Renal pelvis (tissue), 4 donors: ENCODE results near the gene DNTTIP2. TPM values are rescaled to one million over a fixed set of nuclear protein-coding genes. Genes with fewer than 3 reads are reported as not detected.
"Not testable (repeated sequence)": the region's sequence is repeated elsewhere in the genome, so short reads cannot be mapped to it uniquely, and the experiment has no call there.

Source experiments
- DNase-seq: peaks from one replicate; pipeline ENCODE4 v3.0.0-alpha.2; 2013
- polyA plus RNA-seq, 3 donors: library from polyadenylated mRNA; unstranded; fragments of 120-200 nt; gene quantifications; one replicate each; pipeline ENCODE4 v1.2.1, GENCODE V29; 2013; ENCODE audit not compliant: insufficient read length in 3 of 3

The DNTTIP2 gene
- polyA plus RNA-seq, 3 donors = 61.1 to 71.3 (median 66.2) TPM

- DNase-seq = no peak
Measured at GRCh38 chr1:93882269-93882668, 3.3 kb upstream of the DNTTIP2 start.

- DNase-seq = no peak
Measured at GRCh38 chr1:93880731-93881130, 1.7 kb upstream of the DNTTIP2 start.

GRCh38 chr1:93878501-93878888 is 511 bp downstream of the DNTTIP2 start:
- peak; percentile 30 for DNase-seq

- no peak for DNase-seq
Measured at GRCh38 chr1:93877529-93877928, 1.5 kb downstream of the DNTTIP2 start.

- no peak for DNase-seq
Measured at GRCh38 chr1:93876244-93876643, 2.8 kb downstream of the DNTTIP2 start.

- DNase-seq = peak; percentile 9
Measured at GRCh38 chr1:93874025-93874651, 4.9 kb downstream of the DNTTIP2 start.

GRCh38 chr1:93871366-93871765 is 7.6 kb downstream of the DNTTIP2 start:
- no peak for DNase-seq

- DNase-seq = no peak
Measured at GRCh38 chr1:93869653-93870052, 9.4 kb downstream of the DNTTIP2 start.

- not testable (repeated sequence) for DNase-seq
Measured at GRCh38 chr1:93868492-93868891, 10.5 kb downstream of the DNTTIP2 start.

- DNase-seq = no peak
Measured at GRCh38 chr1:93865253-93865652, 13.8 kb downstream of the DNTTIP2 start.

- DNase-seq = no peak
Measured at GRCh38 chr1:93864175-93864574, 14.8 kb downstream of the DNTTIP2 start.

- not testable (repeated sequence) for DNase-seq
Measured at GRCh38 chr1:93857653-93858052, 21.4 kb downstream of the DNTTIP2 start.

GRCh38 chr1:93855983-93856382 is 23.0 kb downstream of the DNTTIP2 start:
- not testable (repeated sequence) for DNase-seq

- DNase-seq = no peak
Measured at GRCh38 chr1:93853940-93854339, 25.1 kb downstream of the DNTTIP2 start.

GRCh38 chr1:93851878-93852277 is 27.1 kb downstream of the DNTTIP2 start:
- no peak for DNase-seq

- no peak for DNase-seq
Measured at GRCh38 chr1:93851327-93851712, 27.7 kb downstream of the DNTTIP2 start.

GRCh38 chr1:93850687-93851326 is 28.2 kb downstream of the DNTTIP2 start:
- DNase-seq = peak; percentile 7

- no peak for DNase-seq
Measured at GRCh38 chr1:93848350-93848883, 30.6 kb downstream of the DNTTIP2 start.

GRCh38 chr1:93847811-93848288 is 31.2 kb downstream of the DNTTIP2 start:
- peak; percentile 69 for DNase-seq

GRCh38 chr1:93846992-93847810 is 31.8 kb downstream of the DNTTIP2 start:
- DNase-seq = peak; percentile 93

GRCh38 chr1:93846206-93846991 is 32.6 kb downstream of the DNTTIP2 start:
- peak; percentile 88 for DNase-seq
